Body of pancreas (tissue), 4 donors: ENCODE measurements around the gene ADAMTSL3. TPM values are rescaled to one million over a fixed set of nuclear protein-coding genes. Genes with fewer than 3 reads are reported as not detected.

Experiments used
- ATAC-seq: fragments of 150-250 bp; one replicate; pipeline ENCODE4 v1.9.1; 2016
- DNase-seq, 4 donors: peaks; one replicate each; pipeline ENCODE4 v3.0.0-alpha.2; 2019
- H3K27ac ChIP-seq, 4 donors: fragments of 200-600 bp; sonication (generic); 1 replicate in 3 of 4; 2 replicates in 1 of 4; pipeline versions ENCODE4 v1.5.1 to v1.6.1; 2016 to 2019; ENCODE audit warnings: mild to moderate bottlenecking in 1 of 4, mixed read lengths in 1 of 4, moderate library complexity in 1 of 4
- H3K27me3 ChIP-seq, 2 donors: fragments of 200-600 bp; sonication (generic); one replicate each; pipeline ENCODE4 v1.6.0; 2016; ENCODE audit warnings: mild to moderate bottlenecking in 1 of 2
- H3K36me3 ChIP-seq, 2 donors: fragments of 200-600 bp; sonication (generic); replicated peaks in 1 of 2; 2 replicates each; pipeline ENCODE4 v1.5.1; 2016; ENCODE audit warnings: low read depth in 2 of 2; ENCODE audit not compliant: insufficient read depth in 1 of 2
- H3K4me1 ChIP-seq: fragments of 200-600 bp; sonication (generic); one replicate; pipeline ENCODE4 v1.6.0; 2016
- H3K4me3 ChIP-seq, 2 donors: fragments of 200-600 bp; sonication (generic); 1 replicate in 1 of 2; 2 replicates in 1 of 2; pipeline ENCODE4 v1.5.1; 2016 to 2019
- H3K9me3 ChIP-seq, 3 donors: fragments of 200-600 bp; sonication (generic); 1 replicate in 2 of 3; 2 replicates in 1 of 3; pipeline ENCODE4 v1.5.1; 2016
- CTCF ChIP-seq, 7 experiments: fragments of 450-650 bp in 4 of 7; fragments of 200-600 bp in 3 of 7; sonication (generic) in 3 of 7; IDR thresholded peaks; one replicate each; pipeline ENCODE4 v1.5.1; 2016 to 2019; ENCODE audit warnings: antibody characterized with exemption in 7 of 7
- POLR2A ChIP-seq, 3 donors: fragments of 450-650 bp; IDR thresholded peaks; one replicate each; pipeline ENCODE4 v1.6.1; 2016; ENCODE audit warnings: antibody characterized with exemption in 3 of 3, mild to moderate bottlenecking in 2 of 3
- WGBS, 2 donors: methylation state at CpG; one replicate each; pipeline ENCODE4 v1.1.5; 2017; 5-methylcytosine and 5-hydroxymethylcytosine counted together
- intact Hi-C: fragments of 100-400 bp; cut with DNase I; formaldehyde crosslinking; loops from one replicate; pipeline ENCODE4 v1.15.1; 2023
- total RNA-seq, 2 donors: library from RNA; depleted of rRNA; stranded (reverse); fragments of >200 nt; gene quantifications; one replicate each; pipeline ENCODE4 v1.1.0, GENCODE V29; 2016

ADAMTSL3 gene
- total RNA-seq, 2 donors from 2014 or later: 7.8 to 10.2 TPM

DNA sequence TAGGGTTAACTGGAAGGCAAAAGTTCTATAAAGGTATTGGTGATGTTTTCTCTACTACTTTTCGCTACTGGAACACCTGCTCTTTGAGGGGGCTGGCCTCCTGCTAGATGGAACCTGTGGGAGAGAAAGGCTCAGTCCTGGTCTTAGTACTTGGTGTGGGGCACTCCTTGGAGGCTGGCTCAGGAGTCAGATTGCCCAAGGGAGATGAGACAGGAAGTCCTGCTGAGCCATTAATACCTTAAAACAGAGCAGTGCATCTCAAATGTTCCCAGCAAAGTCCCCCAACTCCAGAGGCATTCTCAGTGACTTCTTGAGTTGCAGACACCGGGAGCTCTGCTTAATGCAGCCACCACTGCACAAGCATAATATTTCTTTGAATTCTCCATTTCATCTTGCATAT, 3.1 kb upstream of the ADAMTSL3 start:
- TF ChIP-seq CTCF (IDR thresholded peaks at IDR 0.05): no peak
- TF ChIP-seq POLR2A (IDR thresholded peaks at IDR 0.05): no peak
- Histone ChIP-seq H3K36me3 (no peaks in the 10 kb centered on the region), H3K27me3 (no peaks in the 10 kb centered on the region), H3K9me3 (no peaks in the 10 kb centered on the region), H3K4me1 (peaks cover 24% of the 10 kb centered on the region), H3K27ac (no peak overlapping the region), H3K4me3 (no peak overlapping the region)
- WGBS, 2 donors: 86 to 94% methylated on average over 2 of the region's 2 CpGs
- no peak for ATAC-seq
- intact Hi-C loops: no loop called here
- DNase-seq: no peak

GRCh38 chr15:83651541-83651940, 2.4 kb upstream of the ADAMTSL3 start:
- 87 to 88% methylated on average over 6 of the region's 6 CpGs for WGBS, 2 donors
- ATAC-seq (no peak), DNase-seq (no peak)
- no peak overlapping the region for H3K4me3 ChIP-seq
- no peaks in the 10 kb centered on the region for H3K27me3 ChIP-seq
- intact Hi-C loops: no loop called here
- H3K36me3 ChIP-seq: no peaks in the 10 kb centered on the region
- H3K4me1 ChIP-seq: peaks cover 29% of the 10 kb centered on the region
- no peaks in the 10 kb centered on the region for H3K9me3 ChIP-seq
- H3K27ac ChIP-seq: no peak overlapping the region
- TF ChIP-seq CTCF (IDR thresholded peaks at IDR 0.05) (no peak), POLR2A (IDR thresholded peaks at IDR 0.05) (no peak)

- Histone ChIP-seq H3K27ac (peak overlapping the region in 1 of 4 donors; percentile 61), H3K4me3 (no peak overlapping the region), H3K9me3 (no peaks in the 10 kb centered on the region), H3K36me3 (no peaks in the 10 kb centered on the region), H3K4me1 (peaks cover 41% of the 10 kb centered on the region), H3K27me3 (no peaks in the 10 kb centered on the region)
- DNase-seq (no peak), ATAC-seq (no peak)
- intact Hi-C loops: no loop called here
- no peak for TF ChIP-seq CTCF (IDR thresholded peaks at IDR 0.05)
- TF ChIP-seq POLR2A (IDR thresholded peaks at IDR 0.05): no peak
- 88 to 92% methylated on average over 5 of the region's 5 CpGs for WGBS, 2 donors
Measured at GRCh38 chr15:83652626-83653204, 1.2 kb upstream of the ADAMTSL3 start.

- Histone ChIP-seq H3K27me3 (no peaks in the 10 kb centered on the region), H3K36me3 (no peaks in the 10 kb centered on the region), H3K9me3 (no peaks in the 10 kb centered on the region), H3K4me3 (no peak overlapping the region), H3K27ac (peak overlapping the region; percentile 61 to 75 (median 68)), H3K4me1 (peaks cover 47% of the 10 kb centered on the region)
- intact Hi-C loops: no loop called here
- 24 to 45% methylated on average over 5 to 16 of the region's 18 CpGs for WGBS, 2 donors
- DNase-seq (no peak), ATAC-seq (no peak)
- no peak for TF ChIP-seq POLR2A (IDR thresholded peaks at IDR 0.05)
- TF ChIP-seq CTCF (IDR thresholded peaks at IDR 0.05): no peak
Measured at GRCh38 chr15:83653288-83653638, 660 bp upstream of the ADAMTSL3 start.
